ENCODE data around the gene CCDC51. TPM values are rescaled to one million over a fixed set of nuclear protein-coding genes. Genes with fewer than 3 reads are reported as not detected.
A peak's percentile ranks its signal among the peaks of the same experiment; 100 is the strongest.

CCDC51 gene
- total and polyA plus RNA-seq, 9 of the 15 experiments (the other 6 are each of a cell fraction or from before 2014, with no cell fraction given): 6.5 to 18.6 (median 15.7) TPM

GRCh38 chr3:48439820-48440589 lies at the start of gene CCDC51, which contains the start of gene TMA7 (continued):
- TF ChIP-seq, protein P1, sequence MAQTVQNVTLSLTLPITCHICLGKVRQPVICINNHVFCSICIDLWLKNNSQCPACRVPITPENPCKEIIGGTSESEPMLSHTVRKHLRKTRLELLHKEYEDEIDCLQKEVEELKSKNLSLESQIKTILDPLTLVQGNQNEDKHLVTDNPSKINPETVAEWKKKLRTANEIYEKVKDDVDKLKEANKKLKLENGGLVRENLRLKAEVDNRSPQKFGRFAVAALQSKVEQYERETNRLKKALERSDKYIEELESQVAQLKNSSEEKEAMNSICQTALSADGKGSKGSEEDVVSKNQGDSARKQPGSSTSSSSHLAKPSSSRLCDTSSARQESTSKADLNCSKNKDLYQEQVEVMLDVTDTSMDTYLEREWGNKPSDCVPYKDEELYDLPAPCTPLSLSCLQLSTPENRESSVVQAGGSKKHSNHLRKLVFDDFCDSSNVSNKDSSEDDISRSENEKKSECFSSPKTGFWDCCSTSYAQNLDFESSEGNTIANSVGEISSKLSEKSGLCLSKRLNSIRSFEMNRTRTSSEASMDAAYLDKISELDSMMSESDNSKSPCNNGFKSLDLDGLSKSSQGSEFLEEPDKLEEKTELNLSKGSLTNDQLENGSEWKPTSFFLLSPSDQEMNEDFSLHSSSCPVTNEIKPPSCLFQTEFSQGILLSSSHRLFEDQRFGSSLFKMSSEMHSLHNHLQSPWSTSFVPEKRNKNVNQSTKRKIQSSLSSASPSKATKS (CRISPR knock-in tag; IDR thresholded peaks at IDR 0.05): no peak
- no peak for TF ChIP-seq BCOR (IDR thresholded peaks at IDR 0.05)
- no peak for TF ChIP-seq COPS2 (conservative IDR thresholded peaks at IDR 0.05)
- TF ChIP-seq AFF4 (CRISPR knock-in tag; IDR thresholded peaks at IDR 0.05): no peak
- TF ChIP-seq ZSCAN32 (CRISPR knock-in tag; IDR thresholded peaks at IDR 0.05): no peak
- TF ChIP-seq PRMT5 (CRISPR knock-in tag; IDR thresholded peaks at IDR 0.05): no peak
- TF ChIP-seq RAD21 (CRISPR knock-in tag; conservative IDR thresholded peaks at IDR 0.05 in 1 of 2, IDR thresholded peaks at IDR 0.05 in 1 of 2): no peak
- TF ChIP-seq, protein P2, sequence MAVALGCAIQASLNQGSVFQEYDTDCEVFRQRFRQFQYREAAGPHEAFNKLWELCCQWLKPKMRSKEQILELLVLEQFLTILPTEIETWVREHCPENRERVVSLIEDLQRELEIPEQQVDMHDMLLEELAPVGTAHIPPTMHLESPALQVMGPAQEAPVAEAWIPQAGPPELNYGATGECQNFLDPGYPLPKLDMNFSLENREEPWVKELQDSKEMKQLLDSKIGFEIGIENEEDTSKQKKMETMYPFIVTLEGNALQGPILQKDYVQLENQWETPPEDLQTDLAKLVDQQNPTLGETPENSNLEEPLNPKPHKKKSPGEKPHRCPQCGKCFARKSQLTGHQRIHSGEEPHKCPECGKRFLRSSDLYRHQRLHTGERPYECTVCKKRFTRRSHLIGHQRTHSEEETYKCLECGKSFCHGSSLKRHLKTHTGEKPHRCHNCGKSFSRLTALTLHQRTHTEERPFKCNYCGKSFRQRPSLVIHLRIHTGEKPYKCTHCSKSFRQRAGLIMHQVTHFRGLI (CRISPR knock-in tag; IDR thresholded peaks at IDR 0.05): no peak
- TF ChIP-seq TBP (optimal IDR thresholded peaks at IDR 0.05; ENCODE audit: low read depth, low read length): no peak
- TF ChIP-seq SMARCC2 (IDR thresholded peaks at IDR 0.05; ENCODE audit: low read depth): no peak
- TF ChIP-seq BRD9 (IDR thresholded peaks at IDR 0.05; ENCODE audit: low read depth, partially characterized antibody): no peak
- TF ChIP-seq NFRKB (IDR thresholded peaks at IDR 0.05; ENCODE audit: low read depth): peak; percentile 80
- TF ChIP-seq, protein P3, sequence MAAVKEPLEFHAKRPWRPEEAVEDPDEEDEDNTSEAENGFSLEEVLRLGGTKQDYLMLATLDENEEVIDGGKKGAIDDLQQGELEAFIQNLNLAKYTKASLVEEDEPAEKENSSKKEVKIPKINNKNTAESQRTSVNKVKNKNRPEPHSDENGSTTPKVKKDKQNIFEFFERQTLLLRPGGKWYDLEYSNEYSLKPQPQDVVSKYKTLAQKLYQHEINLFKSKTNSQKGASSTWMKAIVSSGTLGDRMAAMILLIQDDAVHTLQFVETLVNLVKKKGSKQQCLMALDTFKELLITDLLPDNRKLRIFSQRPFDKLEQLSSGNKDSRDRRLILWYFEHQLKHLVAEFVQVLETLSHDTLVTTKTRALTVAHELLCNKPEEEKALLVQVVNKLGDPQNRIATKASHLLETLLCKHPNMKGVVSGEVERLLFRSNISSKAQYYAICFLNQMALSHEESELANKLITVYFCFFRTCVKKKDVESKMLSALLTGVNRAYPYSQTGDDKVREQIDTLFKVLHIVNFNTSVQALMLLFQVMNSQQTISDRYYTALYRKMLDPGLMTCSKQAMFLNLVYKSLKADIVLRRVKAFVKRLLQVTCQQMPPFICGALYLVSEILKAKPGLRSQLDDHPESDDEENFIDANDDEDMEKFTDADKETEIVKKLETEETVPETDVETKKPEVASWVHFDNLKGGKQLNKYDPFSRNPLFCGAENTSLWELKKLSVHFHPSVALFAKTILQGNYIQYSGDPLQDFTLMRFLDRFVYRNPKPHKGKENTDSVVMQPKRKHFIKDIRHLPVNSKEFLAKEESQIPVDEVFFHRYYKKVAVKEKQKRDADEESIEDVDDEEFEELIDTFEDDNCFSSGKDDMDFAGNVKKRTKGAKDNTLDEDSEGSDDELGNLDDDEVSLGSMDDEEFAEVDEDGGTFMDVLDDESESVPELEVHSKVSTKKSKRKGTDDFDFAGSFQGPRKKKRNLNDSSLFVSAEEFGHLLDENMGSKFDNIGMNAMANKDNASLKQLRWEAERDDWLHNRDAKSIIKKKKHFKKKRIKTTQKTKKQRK (IDR thresholded peaks at IDR 0.05; ENCODE audit: borderline replicate concordance, low read depth, low read length): peak; percentile 30; the same call in 1 of the 2 replicates
- no peak for TF ChIP-seq CHD1 (IDR thresholded peaks at IDR 0.05; ENCODE audit: low read length)

Data from K562 (cell line).